Common myeloid progenitor, CD34-positive (primary cell): ENCODE measurements around the gene GNG4.
A peak's percentile ranks its signal among the peaks of the same experiment; 100 is the strongest.
"Not testable (repeated sequence)": the region's sequence is repeated elsewhere in the genome, so short reads cannot be mapped to it uniquely, and the experiment has no call there.

Experiments used
- CTCF ChIA-PET: fragments of 350-600 bp; sonication (Branson Sonifier 250); formaldehyde crosslinking; loops from one replicate; lab custom pipeline; 2021; ENCODE audit warnings: antibody characterized with exemption; lab: Charles Lee
- POLR2A ChIA-PET: fragments of 350-600 bp; sonication (Branson Sonifier 250); formaldehyde crosslinking; loops from one replicate; lab custom pipeline; 2021; ENCODE audit warnings: antibody characterized with exemption; lab: Charles Lee
- DNase-seq, 3 donors: peaks; one replicate each; pipeline versions ENCODE4 v3.0.0 to v3.0.0-alpha.2; 2013
- H3K27ac ChIP-seq, 2 experiments: 1 replicate in 1 of 2; 2 replicates in 1 of 2; pipeline ENCODE4 v1.7.0; 2013; ENCODE audit warnings: inconsistent platforms in 2 of 2, low read length in 2 of 2, mild to moderate bottlenecking in 2 of 2, low read depth in 1 of 2, moderate library complexity in 1 of 2; ENCODE audit not compliant: severe bottlenecking in 2 of 2, insufficient read depth in 1 of 2, poor library complexity in 1 of 2
- H3K27me3 ChIP-seq, 5 experiments: replicated peaks in 2 of 5; 1 replicate in 3 of 5; 2 replicates in 2 of 5; pipeline versions ENCODE4 v1.6.1 to v1.7.0; 2013; ENCODE audit warnings: low read length in 4 of 5, mild to moderate bottlenecking in 2 of 5, moderate library complexity in 2 of 5, inconsistent platforms in 1 of 5; ENCODE audit not compliant: insufficient read depth in 5 of 5, control insufficient read depth in 4 of 5
- H3K36me3 ChIP-seq, 4 experiments: 1 replicate in 2 of 4; 2 replicates in 2 of 4; pipeline versions ENCODE4 v1.6.1 to v1.7.0; 2013; ENCODE audit warnings: low read length in 3 of 4, control low read depth in 1 of 4, mild to moderate bottlenecking in 1 of 4; ENCODE audit not compliant: control insufficient read depth in 4 of 4, insufficient read depth in 4 of 4
- H3K4me1 ChIP-seq, 4 experiments: 1 replicate in 3 of 4; 2 replicates in 1 of 4; pipeline versions ENCODE4 v1.6.1 to v1.7.1; 2013; ENCODE audit warnings: low read length in 3 of 4, mild to moderate bottlenecking in 3 of 4, control low read depth in 1 of 4, inconsistent platforms in 1 of 4, moderate library complexity in 1 of 4; ENCODE audit not compliant: control insufficient read depth in 4 of 4, insufficient read depth in 4 of 4; ENCODE audit errors: control extremely low read depth in 1 of 4
- H3K4me3 ChIP-seq, 7 experiments: 1 replicate in 4 of 7; 2 replicates in 3 of 7; pipeline versions ENCODE4 v1.5.1 to v1.7.0; 2013; ENCODE audit warnings: mild to moderate bottlenecking in 7 of 7, low read length in 6 of 7, moderate library complexity in 6 of 7, inconsistent platforms in 2 of 7, low read depth in 2 of 7, control low read depth in 1 of 7; ENCODE audit not compliant: insufficient read depth in 4 of 7, control insufficient read depth in 1 of 7; ENCODE audit errors: extremely low read depth in 1 of 7
- H3K9me3 ChIP-seq, 5 experiments: 1 replicate in 4 of 5; 2 replicates in 1 of 5; pipeline versions ENCODE4 v1.6.1 to v1.7.1; 2013; ENCODE audit warnings: low read length in 4 of 5, mild to moderate bottlenecking in 2 of 5, inconsistent platforms in 1 of 5, low read depth in 1 of 5, moderate library complexity in 1 of 5; ENCODE audit not compliant: control insufficient read depth in 4 of 5, insufficient read depth in 2 of 5; ENCODE audit errors: control extremely low read depth in 1 of 5
- WGBS: methylation state at CpG from one replicate; pipeline ENCODE4 v1.1.5; 2013; ENCODE audit not compliant: insufficient coverage; 5-methylcytosine and 5-hydroxymethylcytosine counted together

Gene GNG4

GRCh38 chr1:235650341-235651169 is 971 bp upstream of the GNG4 start:
- H3K4me3 ChIP-seq = peak overlapping the region in 6 of 7 experiments; percentile 42 to 69 (median 56)

GRCh38 chr1:235648954-235649367 is 623 bp downstream of the GNG4 start:
- Histone ChIP-seq H3K27me3 (peaks cover 2 to 76% (median 31%) of the 10 kb centered on the region in 5 experiments), H3K4me3 (peak overlapping the region; percentile 15 to 70 (median 61))
- POLR2A ChIA-PET = interaction anchor here (0.6 kb wide), 1 partner anchor 85 kb away, joined by 3 read pairs; no protein-coding TSS in a partner anchor

More at GRCh38 chr1:235650341-235651169, 971 bp upstream of the GNG4 start:
- H3K9me3 ChIP-seq = peaks cover 0 to 13% (median 3%) of the 10 kb centered on the region in 5 experiments
- WGBS = 2% methylated on average over 57 of the region's 71 CpGs
- no peaks in the 10 kb centered on the region for H3K36me3 ChIP-seq
- ChIA-PET POLR2A (no interaction called here), CTCF (interaction anchor here (1.2 kb wide), 1 partner anchor 48 kb away, joined by 3 read pairs; no protein-coding TSS in a partner anchor)
- no peak overlapping the region for H3K27ac ChIP-seq
- DNase-seq = peak in 2 of 3 donors; percentile 19 to 35
- H3K27me3 ChIP-seq = peaks cover 3 to 79% (median 31%) of the 10 kb centered on the region in 5 experiments
- H3K4me1 ChIP-seq = peaks cover 0 to 26% (median 24%) of the 10 kb centered on the region in 4 experiments

GRCh38 chr1:235648407-235648907 is 1.1 kb downstream of the GNG4 start:
- POLR2A ChIA-PET = no interaction called here
- peaks cover 2 to 76% (median 34%) of the 10 kb centered on the region in 5 experiments for H3K27me3 ChIP-seq
- H3K36me3 ChIP-seq = no peaks in the 10 kb centered on the region
- H3K4me3 ChIP-seq = peak overlapping the region in 4 of 7 experiments; percentile 59 to 70 (median 62)
- peaks cover 0 to 3% (median 0%) of the 10 kb centered on the region in 5 experiments for H3K9me3 ChIP-seq
- no peak for DNase-seq
- 8% methylated on average over 18 of the region's 31 CpGs for WGBS
- CTCF ChIA-PET = no interaction called here
- H3K4me1 ChIP-seq = peaks cover 0 to 26% (median 24%) of the 10 kb centered on the region in 4 experiments
- H3K27ac ChIP-seq = no peak overlapping the region

More at GRCh38 chr1:235648954-235649367, 623 bp downstream of the GNG4 start:
- Histone ChIP-seq H3K9me3 (peaks cover 0 to 3% (median 0%) of the 10 kb centered on the region in 5 experiments), H3K27ac (no peak overlapping the region), H3K4me1 (peaks cover 0 to 26% (median 24%) of the 10 kb centered on the region in 4 experiments), H3K36me3 (no peaks in the 10 kb centered on the region)
- WGBS = under 1% methylated on average over 21 of the region's 30 CpGs
- peak; percentile 63 to 90 (median 83) for DNase-seq
- CTCF ChIA-PET = interaction anchor here (1.2 kb wide), 1 partner anchor 47 kb away, joined by 3 read pairs; no protein-coding TSS in a partner anchor

- CTCF ChIA-PET, POLR2A ChIA-PET: not testable (repeated sequence)
- 90% methylated on average over 12 of the region's 12 CpGs for WGBS
These were observed 2.0 kb downstream of the GNG4 start for GRCh38 chr1:235647537-235647936.

GRCh38 chr1:235646463-235646862 is 3.1 kb downstream of the GNG4 start:
- Histone ChIP-seq H3K27ac (no peak overlapping the region), H3K4me1 (peaks cover 2 to 45% (median 41%) of the 10 kb centered on the region in 4 experiments), H3K4me3 (no peak overlapping the region), H3K36me3 (no peaks in the 10 kb centered on the region), H3K27me3 (peaks cover 0 to 57% (median 27%) of the 10 kb centered on the region in 5 experiments), H3K9me3 (no peaks in the 10 kb centered on the region)
- WGBS = 97% methylated on average over 9 of the region's 9 CpGs
- ChIA-PET POLR2A (no interaction called here), CTCF (interaction anchor here (0.9 kb wide), 1 partner anchor 137 kb away, joined by 3 read pairs; no protein-coding TSS in a partner anchor)
- no peak for DNase-seq

More at GRCh38 chr1:235647537-235647936, 2.0 kb downstream of the GNG4 start:
- H3K27ac ChIP-seq, H3K36me3 ChIP-seq, DNase-seq, H3K9me3 ChIP-seq, H3K4me3 ChIP-seq: not testable (repeated sequence)
- H3K4me1 ChIP-seq = peaks cover 0 to 34% (median 30%) of the 10 kb centered on the region in 4 experiments
- peaks cover 2 to 67% (median 32%) of the 10 kb centered on the region in 5 experiments for H3K27me3 ChIP-seq

GRCh38 chr1:235644693-235645305 is 4.8 kb downstream of the GNG4 start:
- peaks cover 0 to 44% (median 21%) of the 10 kb centered on the region in 5 experiments for H3K27me3 ChIP-seq
- no peak for DNase-seq
- POLR2A ChIA-PET = no interaction called here
- H3K36me3 ChIP-seq = no peaks in the 10 kb centered on the region
- no peak overlapping the region for H3K4me3 ChIP-seq
- no peak overlapping the region for H3K27ac ChIP-seq
- CTCF ChIA-PET = no interaction called here
- no peaks in the 10 kb centered on the region for H3K9me3 ChIP-seq
- H3K4me1 ChIP-seq = peaks cover 2 to 40% (median 35%) of the 10 kb centered on the region in 4 experiments
- WGBS = 93% methylated on average over 11 of the region's 13 CpGs
